GM19193 (cell line): Measurements from ENCODE around the gene PAX5.
A peak's percentile ranks its signal among the peaks of the same experiment; 100 is the strongest.

Experiments
- POLR2A ChIP-seq: IDR thresholded peaks from 4 replicates; pipeline ENCODE4 v1.6.1; 2011; ENCODE audit not compliant: insufficient read depth, insufficient read length; ENCODE audit errors: extremely low read depth

Gene PAX5

DNA sequence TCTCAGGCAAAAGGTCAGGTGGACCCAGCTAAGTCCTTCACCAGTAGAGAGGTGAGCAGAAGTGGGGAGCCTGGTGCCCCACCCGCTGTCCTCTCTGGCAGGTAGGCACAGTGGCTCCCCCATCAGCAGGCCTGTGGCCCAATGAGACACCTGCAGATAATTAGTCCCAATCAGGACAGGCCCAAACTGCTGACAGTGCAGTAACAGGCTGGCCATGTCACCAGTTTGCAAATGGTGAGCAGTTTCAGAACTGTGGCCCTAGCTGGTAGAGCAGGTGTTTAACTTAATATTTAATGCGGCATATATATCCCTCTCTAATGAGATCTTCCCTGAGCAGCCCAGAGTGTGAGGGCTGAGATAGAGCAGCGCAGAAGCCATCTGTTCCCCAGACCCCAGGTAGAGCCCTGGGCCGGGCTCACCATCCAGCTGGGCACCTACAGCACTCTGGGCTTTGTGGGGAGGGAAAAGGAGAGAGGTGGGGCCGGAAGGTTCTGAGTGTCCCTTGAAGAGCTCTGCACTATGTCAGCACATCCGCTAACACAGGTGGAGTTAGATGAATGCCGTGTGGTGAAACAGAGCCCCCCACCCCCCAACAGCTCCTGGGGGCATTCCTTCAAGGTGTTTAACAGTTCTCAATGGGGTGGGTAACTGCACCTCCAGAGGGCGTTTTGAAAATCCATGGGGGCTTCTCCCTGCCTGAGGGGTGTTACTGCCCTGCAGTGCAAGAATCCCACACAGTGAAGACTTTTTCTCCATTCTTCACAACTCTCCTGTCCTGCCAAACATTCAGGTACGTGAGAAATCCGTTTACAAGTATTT, 120.5 kb downstream of the PAX5 start:
- no peak for TF ChIP-seq POLR2A

DNA sequence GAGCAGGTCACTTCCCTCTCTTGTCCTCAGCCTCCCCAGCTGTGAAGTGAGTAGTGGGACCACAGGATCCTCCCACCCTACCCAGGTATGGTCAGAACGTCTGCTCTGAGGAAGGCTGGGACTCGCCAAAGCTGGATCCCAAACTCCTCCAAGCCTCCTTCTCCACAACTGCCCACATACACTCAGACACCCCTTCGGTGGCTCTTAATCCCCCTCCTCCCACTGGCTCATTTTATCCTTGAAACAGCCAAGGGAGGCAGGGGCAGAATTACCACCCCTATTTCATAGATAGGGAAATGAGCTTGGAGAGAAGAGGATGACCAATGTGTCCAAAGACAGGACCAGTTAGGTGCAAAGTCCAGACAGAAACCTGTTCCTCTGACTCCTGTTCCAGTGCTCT, 121.4 kb downstream of the PAX5 start:
- no peak for TF ChIP-seq POLR2A

GRCh38 chr9:36911601-36912412, 122.3 kb downstream of the PAX5 start:
- no peak for TF ChIP-seq POLR2A

GRCh38 chr9:36911037-36911436, 123.0 kb downstream of the PAX5 start:
- no peak for TF ChIP-seq POLR2A

DNA sequence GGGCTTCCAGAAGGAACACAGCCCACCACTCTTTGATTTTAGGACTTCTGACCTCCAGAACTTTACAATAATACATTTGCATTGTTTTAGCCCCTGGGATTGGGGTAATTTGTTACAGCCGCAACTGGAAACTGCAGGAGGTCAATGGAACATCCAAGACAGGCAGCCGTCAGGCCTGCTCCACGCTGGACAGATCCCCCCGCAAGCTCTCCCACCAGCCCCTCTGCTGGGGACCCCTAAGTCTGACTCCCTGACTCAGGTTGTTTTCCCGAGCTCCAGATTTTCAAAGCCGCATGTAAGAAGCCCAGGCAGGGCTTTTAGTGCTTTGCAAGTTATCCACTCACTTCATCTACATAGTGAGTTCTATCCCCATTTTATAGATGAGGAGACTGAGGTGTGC, 127.6 kb downstream of the PAX5 start:
- TF ChIP-seq POLR2A, result no peak

DNA sequence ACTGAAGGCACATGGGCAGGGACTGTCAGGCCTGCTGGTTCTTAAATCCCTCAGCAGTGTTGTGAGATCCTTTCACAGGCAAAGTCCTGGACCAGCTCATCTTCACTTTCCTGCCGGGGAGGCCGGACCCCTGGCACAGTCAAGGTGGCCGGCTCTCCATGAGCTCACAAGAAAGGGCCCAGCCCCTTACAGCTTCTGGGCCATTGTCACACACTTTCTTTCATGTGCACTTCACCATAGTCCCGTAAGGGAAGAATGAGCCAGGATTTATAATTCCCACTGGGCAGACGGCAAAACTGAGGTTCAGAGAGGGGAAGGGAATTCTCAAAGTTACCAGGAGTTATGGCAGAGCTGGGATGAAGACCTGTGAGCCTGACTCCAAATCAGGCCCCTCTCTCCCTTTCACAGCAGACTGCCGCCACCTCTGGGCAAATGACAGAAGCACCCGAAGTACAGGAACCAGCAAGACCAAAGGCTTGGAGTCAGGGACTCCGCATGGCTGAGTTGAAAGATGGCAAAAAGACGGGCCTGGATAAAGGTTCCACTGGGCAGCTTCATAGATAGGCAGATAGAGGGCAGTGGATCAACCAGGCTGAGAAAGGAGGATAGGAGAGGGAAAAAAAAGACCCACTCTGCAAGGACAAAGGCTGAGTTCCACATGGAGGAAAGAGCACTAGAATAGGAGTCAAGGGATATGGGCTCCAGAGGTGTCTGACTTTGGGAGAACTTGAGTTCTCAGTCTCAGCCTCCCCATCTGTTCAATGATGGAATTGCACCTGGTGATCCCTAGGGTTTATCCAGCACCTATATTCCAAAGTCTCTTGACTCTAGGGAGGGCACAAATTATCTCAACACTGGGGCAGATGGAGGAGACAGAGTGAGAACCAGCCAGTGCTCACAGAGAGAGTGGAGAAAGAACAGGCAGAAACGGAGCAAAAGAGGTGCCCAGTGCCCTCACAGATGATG, 128.7 kb downstream of the PAX5 start:
- TF ChIP-seq POLR2A, result peak; percentile 16

DNA sequence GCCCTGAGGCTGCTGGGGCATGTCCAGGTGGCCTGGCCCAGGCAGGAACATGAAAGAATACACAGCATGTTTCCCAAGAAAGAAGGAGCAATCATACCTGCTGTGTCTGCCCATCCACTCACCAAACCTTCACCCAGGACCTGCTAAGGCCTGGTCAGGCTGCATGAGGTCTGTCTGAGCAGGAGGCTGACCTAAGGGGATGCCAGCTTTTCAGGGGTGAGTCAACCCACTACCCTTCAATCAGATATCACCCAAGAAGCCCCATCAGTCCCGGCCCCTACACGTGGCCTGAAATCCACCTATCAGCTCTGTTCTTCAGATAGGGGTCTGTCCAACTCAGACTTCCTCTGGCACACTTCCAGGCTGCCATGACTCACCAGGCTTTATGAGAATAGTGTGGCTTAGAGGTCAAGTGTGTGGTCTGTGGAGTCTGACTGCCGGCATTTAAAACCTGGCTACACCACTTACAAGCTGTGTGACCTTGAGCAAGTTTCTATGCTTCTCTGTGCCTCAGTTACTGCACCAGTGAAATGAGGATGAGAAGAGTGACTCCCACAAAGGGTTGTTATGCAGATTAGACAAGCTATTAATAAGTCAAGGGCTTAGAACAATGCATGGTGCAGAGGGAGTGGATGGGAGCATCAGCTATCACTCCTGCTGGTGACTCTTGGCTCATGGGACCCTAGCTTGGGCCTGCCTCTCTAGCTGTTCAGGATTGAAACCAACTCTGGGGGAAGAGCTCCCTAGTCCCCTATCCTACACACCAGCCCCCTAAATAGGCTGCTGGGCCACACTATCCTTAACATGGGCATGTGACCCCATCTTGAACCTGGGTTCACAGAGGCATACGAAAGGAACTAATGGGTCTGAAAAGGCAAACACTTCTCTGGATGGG, 130.3 kb downstream of the PAX5 start:
- TF ChIP-seq POLR2A, result no peak

GRCh38 chr9:36902861-36903524, 131.1 kb downstream of the PAX5 start:
- TF ChIP-seq POLR2A, result no peak

GRCh38 chr9:36902080-36902716, 131.9 kb downstream of the PAX5 start:
- TF ChIP-seq POLR2A, result no peak

DNA sequence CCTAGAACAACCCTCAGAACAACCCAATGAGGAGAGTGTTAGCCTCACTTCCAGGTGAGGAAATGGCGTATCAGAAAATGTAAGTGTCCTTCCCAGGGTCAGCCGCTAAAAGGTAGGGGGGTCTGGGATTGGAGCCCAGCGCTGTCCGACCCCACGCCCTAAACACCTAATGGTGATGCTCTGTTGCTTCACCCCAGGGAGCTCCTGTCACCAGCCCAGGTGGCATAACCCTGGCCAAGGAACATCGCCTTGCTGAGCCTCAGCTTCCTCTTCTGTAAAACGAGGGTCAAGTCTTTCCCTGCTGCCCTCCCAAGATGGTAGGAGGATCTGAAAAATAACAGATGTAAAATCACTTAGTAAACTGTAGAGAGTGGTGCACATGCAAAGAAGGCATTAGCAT, 132.5 kb downstream of the PAX5 start:
- TF ChIP-seq POLR2A, result no peak

GRCh38 chr9:36900856-36901220, 133.2 kb downstream of the PAX5 start:
- TF ChIP-seq POLR2A, result no peak

DNA sequence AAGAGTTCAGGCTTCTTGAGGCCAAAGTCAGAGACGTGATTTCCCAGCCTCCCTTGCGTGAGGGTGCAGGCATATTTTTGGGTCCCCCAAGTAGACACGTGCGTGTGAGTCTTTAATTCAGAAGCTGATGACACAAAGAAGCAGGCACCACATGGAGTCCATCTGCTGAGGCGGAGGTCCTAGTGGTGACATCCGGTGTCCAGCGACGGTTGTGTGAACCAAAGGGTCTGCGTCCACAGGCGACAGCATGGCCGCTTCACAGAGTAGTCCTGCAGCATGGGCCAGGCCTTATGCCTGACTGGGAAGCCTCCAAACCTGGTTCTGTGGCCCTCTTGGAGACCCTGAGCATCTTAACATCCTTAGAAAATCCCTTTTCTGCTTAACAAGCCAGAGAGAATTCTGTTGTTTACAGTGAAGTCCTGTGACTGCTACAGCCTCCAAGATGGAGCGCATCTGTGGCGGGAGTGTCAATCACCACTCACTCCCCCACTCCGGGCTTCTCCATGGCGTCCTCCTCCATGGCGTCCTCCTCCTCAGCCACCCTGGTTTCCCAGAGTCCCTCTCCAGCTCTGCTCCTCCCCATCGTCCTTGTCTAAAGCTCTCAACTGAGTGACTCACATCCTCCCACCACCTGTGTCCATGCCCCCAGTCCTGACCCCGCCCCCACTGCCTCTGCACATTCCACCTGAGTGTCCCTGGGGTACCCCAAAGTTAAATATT, 133.8 kb downstream of the PAX5 start:
- no peak for TF ChIP-seq POLR2A
